Activated CD4-positive, alpha-beta T cell treated with anti-CD3 and anti-CD28 coated beads, Interleukin-2, amount 10 ng/mL, durations not matched to agents 7 days and 5 days (primary cell): ENCODE results near the gene COPA. TPM values are rescaled to one million over a fixed set of nuclear protein-coding genes. Genes with fewer than 3 reads are reported as not detected.

Experiments used
- CTCF ChIA-PET: fragments of 350-600 bp; sonication (Branson Sonifier 250); formaldehyde crosslinking; loops from one replicate; lab custom pipeline; 2021; ENCODE audit warnings: antibody characterized with exemption; lab: Charles Lee
- POLR2A ChIA-PET: fragments of 350-600 bp; sonication (Branson Sonifier 250); formaldehyde crosslinking; loops from one replicate; lab custom pipeline; 2021; ENCODE audit warnings: antibody characterized with exemption; lab: Charles Lee
- DNase-seq: peaks from one replicate; pipeline ENCODE4 v3.0.0-alpha.2; 2020
- H3K27ac Mint-ChIP-seq: one replicate; pipeline ENCODE4 v1.8.0; 2021; ENCODE audit warnings: mild to moderate bottlenecking, moderate library complexity, mixed read lengths
- H3K27me3 Mint-ChIP-seq: one replicate; pipeline ENCODE4 v1.8.0; 2021; ENCODE audit warnings: mixed read lengths
- H3K36me3 Mint-ChIP-seq: one replicate; pipeline ENCODE4 v1.8.0; 2021; ENCODE audit warnings: low read depth, mixed read lengths
- H3K4me1 Mint-ChIP-seq: one replicate; pipeline ENCODE4 v1.8.0; 2021; ENCODE audit warnings: mixed read lengths
- H3K4me3 Mint-ChIP-seq: one replicate; pipeline ENCODE4 v1.8.0; 2021; ENCODE audit warnings: mild to moderate bottlenecking, moderate library complexity, mixed read lengths
- H3K9me3 Mint-ChIP-seq: one replicate; pipeline ENCODE4 v1.8.0; 2021; ENCODE audit warnings: mixed read lengths
- total RNA-seq, 2 experiments: library from RNA; stranded (reverse); gene quantifications; one replicate each; pipeline ENCODE4 v1.2.3, GENCODE V29; 2021

Gene COPA
- total RNA-seq, 2 experiments from 2014 or later: 122 TPM

DNA sequence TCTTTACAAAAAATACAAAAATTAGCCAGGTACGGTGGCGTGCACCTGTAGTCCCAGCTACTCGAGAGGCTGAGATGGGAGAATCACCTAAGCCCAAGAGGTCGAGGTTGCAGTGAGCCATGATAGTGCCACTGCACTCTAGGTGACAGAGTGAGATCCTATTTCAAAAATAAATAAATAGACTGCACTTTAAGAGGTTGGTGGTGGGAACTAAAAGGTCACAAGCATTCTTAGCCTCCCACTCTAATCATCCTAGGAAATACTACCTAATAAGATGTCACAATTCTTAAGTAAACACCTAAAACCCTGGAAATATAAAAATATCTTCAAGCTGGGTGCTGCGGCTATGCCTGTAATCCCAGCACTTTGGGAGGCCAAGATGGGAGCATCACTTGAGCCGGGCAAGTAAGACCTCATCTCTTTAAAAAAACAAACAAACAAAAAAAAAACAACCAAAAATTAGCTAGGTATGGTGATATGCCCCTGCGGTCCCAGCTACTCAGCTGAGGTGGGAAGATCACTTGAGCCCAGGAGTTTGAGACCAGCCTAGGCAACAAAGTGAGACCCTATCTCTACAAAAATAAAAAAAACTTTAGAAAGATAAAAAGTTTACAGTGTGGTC is 84.8 kb downstream of the COPA start:
- H3K4me1 Mint-ChIP-seq: peaks cover 44% of the 10 kb centered on the region
- ChIA-PET CTCF (interaction anchor here (0.5 to 1.4 kb wide), 2 partner anchors 92 to 159 kb away, joined by 3 read pairs; no protein-coding TSS in a partner anchor), POLR2A (no interaction called here)
- no peaks in the 10 kb centered on the region for H3K9me3 Mint-ChIP-seq
- no peak for DNase-seq
- H3K27me3 Mint-ChIP-seq: no peaks in the 10 kb centered on the region
- H3K4me3 Mint-ChIP-seq: no peak overlapping the region
- H3K36me3 Mint-ChIP-seq: peaks cover 19% of the 10 kb centered on the region
- H3K27ac Mint-ChIP-seq: no peak overlapping the region

DNA sequence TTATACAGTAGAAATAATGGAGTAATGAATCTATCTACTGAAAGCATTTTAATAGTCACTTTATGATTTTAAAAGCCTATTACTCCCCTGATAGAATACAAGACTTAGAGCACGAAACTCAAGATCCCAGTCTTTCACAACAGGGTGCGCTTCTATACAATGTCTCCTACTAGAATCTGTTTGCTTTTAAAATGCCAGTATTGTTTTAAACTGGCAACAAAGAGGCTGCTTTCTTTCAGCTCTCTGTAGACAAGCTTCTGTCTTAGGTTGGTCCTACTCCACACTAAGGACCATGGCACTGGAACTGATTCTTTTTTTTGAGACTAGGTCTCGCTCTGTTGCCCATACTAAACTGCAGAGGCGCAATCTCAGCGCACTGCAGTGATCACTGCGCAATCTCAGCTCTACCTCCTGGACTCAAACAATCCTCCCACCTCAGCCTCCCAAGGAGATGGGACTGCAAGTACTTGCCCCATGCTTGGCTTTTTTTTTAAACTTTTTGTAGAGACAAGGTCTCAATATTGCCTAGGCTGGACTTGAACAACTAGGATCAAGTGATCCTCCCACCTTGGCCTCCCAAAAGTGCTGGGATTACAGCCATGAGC is 85.5 kb downstream of the COPA start:
- DNase-seq: no peak
- CTCF ChIA-PET: interaction anchor here (0.5 to 1.4 kb wide), 6 partner anchors 35 to 687 kb away, joined by 3 to 4 read pairs (median 3); no protein-coding TSS in a partner anchor
- H3K36me3 Mint-ChIP-seq: peaks cover 21% of the 10 kb centered on the region
- no peaks in the 10 kb centered on the region for H3K27me3 Mint-ChIP-seq
- H3K27ac Mint-ChIP-seq: no peak overlapping the region
- POLR2A ChIA-PET: no interaction called here
- peaks cover 38% of the 10 kb centered on the region for H3K4me1 Mint-ChIP-seq
- no peak overlapping the region for H3K4me3 Mint-ChIP-seq
- H3K9me3 Mint-ChIP-seq: no peaks in the 10 kb centered on the region

DNA sequence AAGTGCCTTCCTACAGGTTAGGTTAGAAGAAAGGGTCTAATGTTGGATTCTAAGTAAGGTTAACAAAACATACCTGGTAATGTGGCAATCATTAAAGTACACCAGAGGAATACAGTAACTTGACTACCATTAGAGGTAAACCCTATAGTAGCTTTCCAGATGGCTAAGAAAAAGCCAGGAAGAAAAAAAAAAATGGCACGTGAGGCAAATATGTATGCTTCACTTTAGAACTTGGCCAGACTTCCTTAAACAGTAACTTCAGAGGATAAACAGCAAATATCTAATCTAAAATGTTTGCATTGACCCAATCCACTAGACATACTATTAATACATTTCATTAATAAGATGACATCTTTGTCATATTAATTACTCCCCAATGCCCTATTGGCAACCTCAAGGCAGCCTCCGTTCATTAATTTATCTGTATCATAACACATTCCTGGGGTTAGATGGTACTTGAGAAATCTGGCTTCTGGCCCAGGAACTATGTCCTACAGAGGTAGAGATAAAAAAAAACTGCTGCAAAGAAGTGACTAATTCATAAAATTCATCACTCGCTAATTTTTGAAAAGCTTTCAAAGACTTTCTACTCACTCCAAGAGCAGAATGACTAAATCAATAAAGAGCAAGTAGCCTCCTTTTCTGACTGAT is 86.5 kb downstream of the COPA start:
- ChIA-PET POLR2A (no interaction called here), CTCF (interaction anchor here (0.6 to 1.2 kb wide), 3 partner anchors 36 to 160 kb away, joined by 3 to 4 read pairs (median 3); no protein-coding TSS in a partner anchor)
- Mint-ChIP-seq H3K9me3 (no peaks in the 10 kb centered on the region), H3K4me1 (peaks cover 40% of the 10 kb centered on the region), H3K27ac (no peak overlapping the region), H3K4me3 (no peak overlapping the region), H3K27me3 (no peaks in the 10 kb centered on the region), H3K36me3 (peaks cover 17% of the 10 kb centered on the region)
- no peak for DNase-seq

DNA sequence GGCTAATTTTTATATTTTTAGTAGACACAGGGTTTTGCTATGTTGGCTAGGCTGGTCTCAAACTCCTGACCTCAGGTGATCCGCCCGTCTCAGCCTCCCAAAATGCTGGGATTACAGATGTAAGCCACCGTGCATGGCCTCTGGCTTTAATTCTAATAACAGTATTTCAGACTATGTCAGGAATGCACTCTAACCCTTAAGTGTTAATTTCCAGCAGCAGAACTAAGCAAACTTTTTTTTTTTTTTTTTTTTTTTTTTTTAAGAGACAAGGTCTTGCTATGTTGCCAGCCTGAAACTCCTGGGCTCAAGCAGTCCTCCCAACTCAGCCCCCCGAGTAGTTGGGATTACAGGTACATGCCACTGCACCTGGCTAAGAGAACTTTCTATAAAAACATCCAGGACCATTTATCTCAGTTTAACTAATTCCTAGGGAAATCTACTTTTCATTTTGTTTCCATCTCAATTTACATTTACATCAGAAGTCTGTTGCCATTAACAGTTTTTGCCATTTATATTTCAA is 87.2 kb downstream of the COPA start:
- POLR2A ChIA-PET: no interaction called here

DNA sequence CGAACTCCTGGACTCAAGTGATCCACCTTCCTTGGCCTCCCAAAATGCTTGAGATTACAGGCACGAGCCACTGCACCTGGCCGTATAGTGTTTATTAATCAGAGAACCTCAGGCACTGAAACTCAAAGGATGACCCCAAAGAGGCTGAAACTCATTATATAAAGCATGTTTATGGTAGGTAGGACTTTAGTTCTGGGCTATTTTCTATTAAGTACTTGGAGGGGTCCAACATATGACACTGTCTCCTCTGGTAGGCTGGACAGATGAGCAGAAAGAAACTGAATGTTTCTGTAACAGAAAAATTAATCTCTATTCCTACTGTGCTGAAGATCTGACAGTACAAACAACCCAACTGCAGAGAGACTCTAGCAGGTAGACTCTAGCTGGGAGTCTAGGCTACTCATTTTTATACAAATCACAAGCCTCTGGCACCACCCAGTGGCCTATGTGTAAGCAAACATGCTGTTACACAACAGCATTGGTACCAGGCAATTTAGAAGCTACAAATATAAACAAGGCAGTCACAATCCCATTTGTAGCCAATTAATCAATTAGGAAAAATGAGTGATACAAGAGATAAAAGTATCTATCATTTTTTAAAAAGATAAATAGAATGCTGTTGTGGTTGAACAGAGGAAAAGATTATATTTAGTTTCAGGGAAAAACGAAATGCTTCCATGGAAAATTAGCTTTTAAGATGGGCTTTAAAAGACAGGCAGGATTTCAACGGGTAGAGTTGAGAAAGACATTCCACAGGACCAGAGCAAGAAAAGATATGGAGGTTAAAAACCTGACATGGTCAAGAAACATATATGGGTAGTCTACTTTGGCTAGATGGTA is 91.1 kb downstream of the COPA start:
- no peaks in the 10 kb centered on the region for H3K27me3 Mint-ChIP-seq
- H3K9me3 Mint-ChIP-seq: no peaks in the 10 kb centered on the region
- ChIA-PET CTCF (interaction anchor here (0.6 to 3.0 kb wide), 26 partner anchors 9 to 580 kb away, joined by 3 to 26 read pairs (median 4); partner anchors contain the start of gene DCAF8), POLR2A (no interaction called here)
- peaks cover 8% of the 10 kb centered on the region for H3K4me1 Mint-ChIP-seq
- peak; percentile 74 for DNase-seq
- H3K4me3 Mint-ChIP-seq: no peak overlapping the region
- peaks cover 5% of the 10 kb centered on the region for H3K36me3 Mint-ChIP-seq
- no peak overlapping the region for H3K27ac Mint-ChIP-seq

More for the DNA sequence above, 87.2 kb downstream of the COPA start:
- CTCF ChIA-PET: interaction anchor here (0.6 kb wide), 1 partner anchor 90 kb away, joined by 3 read pairs; no protein-coding TSS in a partner anchor
- H3K9me3 Mint-ChIP-seq: no peaks in the 10 kb centered on the region
- no peak for DNase-seq
- H3K27me3 Mint-ChIP-seq: no peaks in the 10 kb centered on the region
- peaks cover 17% of the 10 kb centered on the region for H3K36me3 Mint-ChIP-seq
- H3K27ac Mint-ChIP-seq: no peak overlapping the region
- peaks cover 34% of the 10 kb centered on the region for H3K4me1 Mint-ChIP-seq
- no peak overlapping the region for H3K4me3 Mint-ChIP-seq

DNA sequence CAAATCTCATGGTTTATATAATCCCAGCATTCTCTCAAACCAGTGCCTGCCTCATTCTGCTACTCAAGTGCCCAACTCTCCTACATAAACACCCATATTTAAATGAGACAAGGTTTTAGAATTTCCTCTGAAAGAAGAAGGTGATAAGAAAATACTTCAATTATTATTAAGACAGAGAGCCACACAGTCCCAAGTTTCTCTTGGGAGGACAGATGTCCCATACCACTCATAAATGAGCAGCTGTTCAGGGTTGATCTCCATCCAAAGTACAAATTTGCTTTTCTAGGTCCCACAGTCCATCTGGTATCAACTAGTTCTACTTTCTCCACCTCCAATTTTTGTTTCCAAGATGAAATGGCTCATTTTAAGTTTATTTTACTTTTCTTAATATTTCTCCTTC is 92.0 kb downstream of the COPA start:
- Mint-ChIP-seq H3K9me3 (no peaks in the 10 kb centered on the region), H3K27me3 (no peaks in the 10 kb centered on the region), H3K27ac (no peak overlapping the region), H3K36me3 (peaks cover 5% of the 10 kb centered on the region), H3K4me1 (peaks cover 2% of the 10 kb centered on the region), H3K4me3 (no peak overlapping the region)
- ChIA-PET CTCF (interaction anchor here (0.9 to 3.0 kb wide), 10 partner anchors 10 to 188 kb away, joined by 3 to 26 read pairs (median 6); no protein-coding TSS in a partner anchor), POLR2A (no interaction called here)
- DNase-seq: no peak

DNA sequence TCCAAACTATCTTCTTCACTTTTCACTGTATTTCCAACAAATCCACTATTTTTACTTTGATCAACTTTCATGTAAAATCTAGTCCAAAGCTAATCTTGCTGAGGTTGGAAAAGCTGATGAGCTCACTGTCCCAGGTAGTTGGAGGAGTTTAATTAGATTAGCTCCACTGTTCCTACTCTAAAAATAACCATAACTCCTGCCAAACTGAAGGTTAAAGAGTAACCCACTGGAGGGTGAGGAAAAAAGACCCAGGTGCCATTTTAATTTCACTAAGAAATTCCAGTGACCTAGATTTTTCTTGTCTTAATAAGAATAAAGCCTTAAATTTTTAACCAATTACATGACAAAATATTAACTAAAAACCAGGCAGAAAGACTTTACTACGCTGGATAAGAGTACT is 96.0 kb downstream of the COPA start:
- H3K9me3 Mint-ChIP-seq: no peaks in the 10 kb centered on the region
- H3K4me1 Mint-ChIP-seq: peaks cover 2% of the 10 kb centered on the region
- no peak overlapping the region for H3K4me3 Mint-ChIP-seq
- CTCF ChIA-PET: interaction anchor here (1.0 to 1.8 kb wide), 5 partner anchors 13 to 54 kb away, joined by 3 to 6 read pairs (median 3); partner anchors contain the start of gene DCAF8
- no peak for DNase-seq
- H3K27ac Mint-ChIP-seq: no peak overlapping the region
- POLR2A ChIA-PET: no interaction called here
- no peaks in the 10 kb centered on the region for H3K27me3 Mint-ChIP-seq
- H3K36me3 Mint-ChIP-seq: peaks cover 14% of the 10 kb centered on the region

DNA sequence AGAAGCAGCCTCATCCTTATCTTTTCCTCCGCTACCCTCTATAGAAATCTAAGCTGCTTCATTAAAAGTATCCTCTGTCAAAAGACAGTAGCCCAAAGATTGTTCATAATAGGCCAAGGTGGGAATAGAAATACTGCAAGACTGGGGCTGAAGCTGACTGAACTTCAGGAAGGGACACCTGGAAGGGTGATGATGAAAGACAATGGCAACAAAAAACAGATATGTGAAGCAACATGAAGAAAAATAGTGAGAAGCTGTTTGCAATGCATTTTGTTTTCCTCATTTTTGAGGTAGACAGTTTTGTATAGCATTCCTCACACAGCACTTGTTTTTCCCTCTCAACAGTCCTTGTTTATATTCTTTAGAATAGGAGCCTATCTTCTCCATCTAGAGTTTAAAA is 97.6 kb downstream of the COPA start:
- Mint-ChIP-seq H3K4me1 (no peaks in the 10 kb centered on the region), H3K27ac (no peak overlapping the region), H3K36me3 (peaks cover 17% of the 10 kb centered on the region), H3K27me3 (no peaks in the 10 kb centered on the region), H3K4me3 (no peak overlapping the region), H3K9me3 (no peaks in the 10 kb centered on the region)
- POLR2A ChIA-PET: no interaction called here
- CTCF ChIA-PET: interaction anchor here (1.3 to 1.8 kb wide), 2 partner anchors 15 to 26 kb away, joined by 3 read pairs; no protein-coding TSS in a partner anchor
- DNase-seq: no peak

DNA sequence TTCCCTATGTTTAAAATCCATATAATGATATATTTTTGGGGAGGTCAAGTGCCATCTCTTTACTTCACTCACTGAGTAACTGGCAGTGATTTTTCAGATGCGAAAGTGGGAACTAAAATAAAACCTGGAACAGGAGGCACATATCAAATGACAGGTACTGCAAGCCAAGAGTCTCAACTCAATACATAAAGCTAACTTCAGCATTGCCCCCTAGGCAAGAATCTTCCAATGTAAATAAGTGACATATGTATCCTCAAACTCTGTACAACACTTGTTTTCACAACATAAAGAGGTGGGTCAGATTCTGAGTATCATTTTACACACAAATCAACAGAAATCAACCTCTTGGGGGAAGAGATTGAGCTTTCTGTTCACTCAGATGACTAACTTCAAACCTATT is 98.8 kb downstream of the COPA start:
- no peaks in the 10 kb centered on the region for H3K4me1 Mint-ChIP-seq
- no peaks in the 10 kb centered on the region for H3K9me3 Mint-ChIP-seq
- H3K27me3 Mint-ChIP-seq: no peaks in the 10 kb centered on the region
- H3K27ac Mint-ChIP-seq: no peak overlapping the region
- ChIA-PET POLR2A (no interaction called here), CTCF (interaction anchor here (0.6 to 5.5 kb wide), 7 partner anchors 7 to 190 kb away, joined by 3 to 26 read pairs (median 5); no protein-coding TSS in a partner anchor)
- no peak for DNase-seq
- H3K4me3 Mint-ChIP-seq: no peak overlapping the region
- peaks cover 27% of the 10 kb centered on the region for H3K36me3 Mint-ChIP-seq

DNA sequence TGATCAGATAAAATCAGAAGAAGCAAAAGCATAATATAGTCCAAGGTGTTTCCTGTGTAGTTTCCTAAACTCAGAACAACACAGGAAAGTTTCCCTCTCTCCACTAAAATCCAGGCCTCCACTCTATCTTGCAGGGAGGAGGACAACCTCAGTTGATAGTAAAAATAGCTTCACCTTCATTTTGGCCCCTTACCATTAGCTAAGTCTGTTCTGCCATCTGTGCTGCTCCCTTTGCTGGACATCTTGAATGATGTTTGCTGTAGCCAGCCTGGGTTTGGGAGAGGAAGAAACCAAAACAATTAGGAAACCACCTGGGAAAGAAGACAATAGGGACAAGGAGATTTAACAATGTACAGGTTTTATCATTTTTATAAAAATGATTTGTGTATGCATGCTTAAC is 99.3 kb downstream of the COPA start:
- no peak for DNase-seq
- Mint-ChIP-seq H3K9me3 (no peaks in the 10 kb centered on the region), H3K27me3 (no peaks in the 10 kb centered on the region), H3K36me3 (peaks cover 31% of the 10 kb centered on the region), H3K4me3 (no peak overlapping the region), H3K27ac (no peak overlapping the region), H3K4me1 (no peaks in the 10 kb centered on the region)
- ChIA-PET POLR2A (no interaction called here), CTCF (interaction anchor here (0.6 to 5.5 kb wide), 8 partner anchors 8 to 189 kb away, joined by 3 to 26 read pairs (median 5); partner anchors contain the start of gene CASQ1)

DNA sequence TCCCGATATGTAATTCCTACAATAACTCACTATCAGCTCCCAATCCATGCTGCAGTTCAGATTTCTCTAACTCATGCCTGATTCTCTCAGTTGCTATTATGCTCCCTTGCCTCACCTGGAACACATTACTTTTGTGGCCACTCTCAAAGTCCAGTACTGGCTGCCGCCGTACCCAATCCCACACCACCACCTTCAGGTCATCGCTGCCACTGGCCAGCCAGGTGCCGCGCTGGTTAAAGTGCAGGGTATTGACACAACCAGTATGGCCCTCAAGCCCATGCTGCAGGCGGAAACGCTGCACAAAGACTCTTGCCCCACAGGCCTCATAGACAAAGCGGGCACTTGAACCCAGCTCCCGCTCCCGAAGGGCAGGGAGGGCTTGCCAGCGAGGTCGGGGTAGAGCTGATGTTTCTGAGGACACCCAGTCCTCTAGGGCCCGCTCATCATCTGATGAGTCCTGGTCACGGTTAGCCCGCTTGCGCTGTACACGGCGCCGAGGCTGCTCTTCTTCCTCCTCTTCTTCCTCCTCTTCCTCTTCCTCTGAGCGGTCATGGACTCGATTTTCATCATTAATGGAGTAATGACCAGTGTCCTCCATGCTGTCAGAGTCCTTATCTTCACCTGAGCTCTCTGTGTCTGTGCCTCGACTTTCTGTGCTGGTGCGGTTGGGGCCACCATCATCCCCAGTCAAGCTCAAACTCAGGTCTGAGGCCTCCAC is 103.3 kb downstream of the COPA start:
- Mint-ChIP-seq H3K36me3 (peaks cover 52% of the 10 kb centered on the region), H3K27me3 (no peaks in the 10 kb centered on the region), H3K4me1 (peaks cover 1% of the 10 kb centered on the region), H3K4me3 (no peak overlapping the region), H3K9me3 (no peaks in the 10 kb centered on the region), H3K27ac (no peak overlapping the region)
- CTCF ChIA-PET: interaction anchor here (0.8 to 5.5 kb wide), 4 partner anchors 11 to 115 kb away, joined by 3 to 26 read pairs (median 4); partner anchors contain the start of gene DCAF8
- no peak for DNase-seq
- POLR2A ChIA-PET: no interaction called here
